Measurements from ENCODE around the gene HBE1. TPM values are rescaled to one million over a fixed set of nuclear protein-coding genes. Genes with fewer than 3 reads are reported as not detected.

The HBE1 gene
- total and polyA plus RNA-seq, 2 of the 8 experiments (the other 6 are each of a cell fraction or from before 2014, with no cell fraction given): 0.39 TPM; not detected in 1

GRCh38 chr11:5269715-5270147 lies at the start of gene HBE1 (continued):
- TF ChIP-seq, protein P1, sequence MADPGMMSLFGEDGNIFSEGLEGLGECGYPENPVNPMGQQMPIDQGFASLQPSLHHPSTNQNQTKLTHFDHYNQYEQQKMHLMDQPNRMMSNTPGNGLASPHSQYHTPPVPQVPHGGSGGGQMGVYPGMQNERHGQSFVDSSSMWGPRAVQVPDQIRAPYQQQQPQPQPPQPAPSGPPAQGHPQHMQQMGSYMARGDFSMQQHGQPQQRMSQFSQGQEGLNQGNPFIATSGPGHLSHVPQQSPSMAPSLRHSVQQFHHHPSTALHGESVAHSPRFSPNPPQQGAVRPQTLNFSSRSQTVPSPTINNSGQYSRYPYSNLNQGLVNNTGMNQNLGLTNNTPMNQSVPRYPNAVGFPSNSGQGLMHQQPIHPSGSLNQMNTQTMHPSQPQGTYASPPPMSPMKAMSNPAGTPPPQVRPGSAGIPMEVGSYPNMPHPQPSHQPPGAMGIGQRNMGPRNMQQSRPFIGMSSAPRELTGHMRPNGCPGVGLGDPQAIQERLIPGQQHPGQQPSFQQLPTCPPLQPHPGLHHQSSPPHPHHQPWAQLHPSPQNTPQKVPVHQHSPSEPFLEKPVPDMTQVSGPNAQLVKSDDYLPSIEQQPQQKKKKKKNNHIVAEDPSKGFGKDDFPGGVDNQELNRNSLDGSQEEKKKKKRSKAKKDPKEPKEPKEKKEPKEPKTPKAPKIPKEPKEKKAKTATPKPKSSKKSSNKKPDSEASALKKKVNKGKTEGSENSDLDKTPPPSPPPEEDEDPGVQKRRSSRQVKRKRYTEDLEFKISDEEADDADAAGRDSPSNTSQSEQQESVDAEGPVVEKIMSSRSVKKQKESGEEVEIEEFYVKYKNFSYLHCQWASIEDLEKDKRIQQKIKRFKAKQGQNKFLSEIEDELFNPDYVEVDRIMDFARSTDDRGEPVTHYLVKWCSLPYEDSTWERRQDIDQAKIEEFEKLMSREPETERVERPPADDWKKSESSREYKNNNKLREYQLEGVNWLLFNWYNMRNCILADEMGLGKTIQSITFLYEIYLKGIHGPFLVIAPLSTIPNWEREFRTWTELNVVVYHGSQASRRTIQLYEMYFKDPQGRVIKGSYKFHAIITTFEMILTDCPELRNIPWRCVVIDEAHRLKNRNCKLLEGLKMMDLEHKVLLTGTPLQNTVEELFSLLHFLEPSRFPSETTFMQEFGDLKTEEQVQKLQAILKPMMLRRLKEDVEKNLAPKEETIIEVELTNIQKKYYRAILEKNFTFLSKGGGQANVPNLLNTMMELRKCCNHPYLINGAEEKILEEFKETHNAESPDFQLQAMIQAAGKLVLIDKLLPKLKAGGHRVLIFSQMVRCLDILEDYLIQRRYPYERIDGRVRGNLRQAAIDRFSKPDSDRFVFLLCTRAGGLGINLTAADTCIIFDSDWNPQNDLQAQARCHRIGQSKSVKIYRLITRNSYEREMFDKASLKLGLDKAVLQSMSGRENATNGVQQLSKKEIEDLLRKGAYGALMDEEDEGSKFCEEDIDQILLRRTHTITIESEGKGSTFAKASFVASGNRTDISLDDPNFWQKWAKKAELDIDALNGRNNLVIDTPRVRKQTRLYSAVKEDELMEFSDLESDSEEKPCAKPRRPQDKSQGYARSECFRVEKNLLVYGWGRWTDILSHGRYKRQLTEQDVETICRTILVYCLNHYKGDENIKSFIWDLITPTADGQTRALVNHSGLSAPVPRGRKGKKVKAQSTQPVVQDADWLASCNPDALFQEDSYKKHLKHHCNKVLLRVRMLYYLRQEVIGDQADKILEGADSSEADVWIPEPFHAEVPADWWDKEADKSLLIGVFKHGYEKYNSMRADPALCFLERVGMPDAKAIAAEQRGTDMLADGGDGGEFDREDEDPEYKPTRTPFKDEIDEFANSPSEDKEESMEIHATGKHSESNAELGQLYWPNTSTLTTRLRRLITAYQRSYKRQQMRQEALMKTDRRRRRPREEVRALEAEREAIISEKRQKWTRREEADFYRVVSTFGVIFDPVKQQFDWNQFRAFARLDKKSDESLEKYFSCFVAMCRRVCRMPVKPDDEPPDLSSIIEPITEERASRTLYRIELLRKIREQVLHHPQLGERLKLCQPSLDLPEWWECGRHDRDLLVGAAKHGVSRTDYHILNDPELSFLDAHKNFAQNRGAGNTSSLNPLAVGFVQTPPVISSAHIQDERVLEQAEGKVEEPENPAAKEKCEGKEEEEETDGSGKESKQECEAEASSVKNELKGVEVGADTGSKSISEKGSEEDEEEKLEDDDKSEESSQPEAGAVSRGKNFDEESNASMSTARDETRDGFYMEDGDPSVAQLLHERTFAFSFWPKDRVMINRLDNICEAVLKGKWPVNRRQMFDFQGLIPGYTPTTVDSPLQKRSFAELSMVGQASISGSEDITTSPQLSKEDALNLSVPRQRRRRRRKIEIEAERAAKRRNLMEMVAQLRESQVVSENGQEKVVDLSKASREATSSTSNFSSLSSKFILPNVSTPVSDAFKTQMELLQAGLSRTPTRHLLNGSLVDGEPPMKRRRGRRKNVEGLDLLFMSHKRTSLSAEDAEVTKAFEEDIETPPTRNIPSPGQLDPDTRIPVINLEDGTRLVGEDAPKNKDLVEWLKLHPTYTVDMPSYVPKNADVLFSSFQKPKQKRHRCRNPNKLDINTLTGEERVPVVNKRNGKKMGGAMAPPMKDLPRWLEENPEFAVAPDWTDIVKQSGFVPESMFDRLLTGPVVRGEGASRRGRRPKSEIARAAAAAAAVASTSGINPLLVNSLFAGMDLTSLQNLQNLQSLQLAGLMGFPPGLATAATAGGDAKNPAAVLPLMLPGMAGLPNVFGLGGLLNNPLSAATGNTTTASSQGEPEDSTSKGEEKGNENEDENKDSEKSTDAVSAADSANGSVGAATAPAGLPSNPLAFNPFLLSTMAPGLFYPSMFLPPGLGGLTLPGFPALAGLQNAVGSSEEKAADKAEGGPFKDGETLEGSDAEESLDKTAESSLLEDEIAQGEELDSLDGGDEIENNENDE (IDR thresholded peaks at IDR 0.05; ENCODE audit: insufficient replicate concordance, low read length): no peak
- TF ChIP-seq JUN (IDR thresholded peaks at IDR 0.05; ENCODE audit: low read depth, low read length): no peak
- TF ChIP-seq RNF2 (IDR thresholded peaks at IDR 0.05; ENCODE audit: borderline replicate concordance, low read depth, low read length, missing control alignments, poor library complexity, severe bottlenecking): no peak
- no peak for TF ChIP-seq HDAC6 (IDR thresholded peaks at IDR 0.05; ENCODE audit: low read depth, low read length)
- no peak for TF ChIP-seq CBX5 (IDR thresholded peaks at IDR 0.05; ENCODE audit: low read depth, low read length)
- no peak for TF ChIP-seq SP1 (IDR thresholded peaks at IDR 0.05; ENCODE audit: low read depth, low read length)
- no peak for TF ChIP-seq SUZ12 (IDR thresholded peaks at IDR 0.05; ENCODE audit: low read length)
- TF ChIP-seq CTCF (IDR thresholded peaks at IDR 0.05; ENCODE audit: control extremely low read depth in 1 of 3, insufficient read depth in 1 of 3, low read depth in 1 of 3, low read length in 3 of 3): no peak
- TF ChIP-seq SIX5 (IDR thresholded peaks at IDR 0.05; ENCODE audit: low read depth, low read length): no peak

All from H1 (cell line).